NCI-H446 treated with DMSO at 0.1 percent for 48 hours (cell line): Measurements from ENCODE around the gene NFIA.

Source experiments
- DNase-seq: peaks from one replicate; lab custom pipeline; 2025; lab: John Stamatoyannopoulos, UW

The NFIA gene

DNA sequence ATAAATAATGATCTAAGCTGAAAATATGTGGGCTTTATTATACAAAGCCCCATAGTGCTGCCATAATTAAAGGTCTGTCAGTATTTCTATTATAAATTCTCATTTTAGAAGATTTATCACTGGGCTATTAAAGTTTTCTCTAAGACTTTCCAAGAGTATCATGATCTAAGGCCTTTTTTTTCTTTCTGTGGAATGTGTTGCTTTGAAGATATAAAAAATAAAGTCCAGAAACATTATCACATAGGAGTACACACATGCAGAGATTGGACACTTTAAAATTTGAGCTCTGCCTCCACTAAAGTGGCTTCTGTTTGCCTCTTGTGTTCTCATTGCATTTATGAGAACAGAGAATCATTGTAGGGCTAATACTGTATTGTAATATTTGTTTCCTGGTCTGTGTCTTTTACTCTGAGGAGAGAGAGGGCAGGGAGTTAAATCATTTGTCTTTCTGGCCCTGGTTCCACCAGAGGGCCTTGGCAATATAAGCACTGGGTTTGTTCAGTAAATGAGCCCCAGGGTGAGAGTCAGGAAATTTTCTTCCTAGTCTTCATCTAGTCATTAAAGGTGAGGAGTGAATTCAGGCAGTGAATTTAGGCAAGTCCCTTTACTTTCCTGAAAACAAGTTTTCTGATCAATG is 70.2 kb downstream of the NFIA start:
- DNase-seq = no peak

DNA sequence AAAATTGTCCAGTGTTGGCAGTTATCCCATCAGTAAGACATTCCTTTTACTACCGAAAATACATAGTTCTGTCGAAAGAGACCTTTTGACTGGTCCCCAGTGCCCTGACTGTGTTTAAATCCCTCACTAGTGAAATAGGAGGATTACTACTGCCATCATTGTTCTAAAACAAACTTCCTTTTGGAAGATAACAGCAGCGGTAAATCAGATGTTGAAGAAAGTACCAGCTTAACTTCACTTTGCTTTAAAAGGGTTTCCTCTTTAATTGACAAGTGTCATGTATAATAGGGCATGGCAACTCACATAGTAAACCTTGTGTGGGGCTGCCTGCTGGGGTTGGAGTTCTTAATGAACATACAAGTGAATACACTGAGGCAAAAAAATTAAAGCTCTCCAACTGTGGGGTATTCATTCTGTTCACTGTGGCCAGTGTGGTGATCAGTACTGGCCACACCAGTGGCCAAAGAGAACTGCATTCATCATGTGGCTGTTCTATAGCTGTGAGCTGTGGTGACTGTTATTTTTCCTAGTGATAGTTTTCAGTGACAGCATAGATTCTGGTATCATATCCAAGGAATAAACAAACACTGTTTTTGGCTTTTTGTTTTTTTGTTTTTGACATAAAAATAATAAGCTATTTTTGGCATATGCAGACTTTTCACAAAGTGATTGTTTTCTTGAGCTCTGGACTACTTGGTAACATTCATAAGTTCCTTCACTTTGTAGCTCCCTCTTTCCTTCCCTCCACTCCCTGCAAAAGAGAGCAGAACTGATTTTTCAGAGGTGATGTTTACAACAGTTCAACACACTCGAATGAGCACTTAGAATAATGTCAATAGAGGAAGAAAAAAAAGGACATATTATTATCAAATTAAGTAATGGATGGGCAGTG is 74.5 kb downstream of the NFIA start:
- no peak for DNase-seq

DNA sequence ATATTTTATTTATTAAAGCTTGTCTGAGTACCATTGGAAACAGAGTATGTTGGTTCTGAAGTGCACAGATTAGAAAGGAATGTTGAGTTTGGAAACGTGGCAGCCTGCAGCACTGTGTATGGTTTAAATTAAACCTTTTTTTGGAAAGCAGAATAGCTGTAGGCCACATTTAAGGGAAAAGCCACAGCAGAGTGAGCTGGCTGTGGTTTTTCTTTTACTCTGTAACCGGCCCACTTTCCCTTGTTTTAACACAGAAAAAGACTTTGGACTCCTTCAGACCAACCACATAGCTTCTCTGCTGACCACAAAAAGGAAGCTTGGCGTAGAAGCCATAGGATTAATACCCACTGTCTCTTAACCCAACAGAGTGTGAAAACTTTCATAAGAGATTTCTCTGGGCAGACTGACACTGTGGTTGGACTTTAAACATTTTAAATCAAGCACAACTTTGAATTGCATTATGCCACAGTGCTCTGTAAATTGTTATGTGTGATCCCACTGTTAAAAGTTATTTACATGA is 75.2 kb downstream of the NFIA start:
- no peak for DNase-seq

DNA sequence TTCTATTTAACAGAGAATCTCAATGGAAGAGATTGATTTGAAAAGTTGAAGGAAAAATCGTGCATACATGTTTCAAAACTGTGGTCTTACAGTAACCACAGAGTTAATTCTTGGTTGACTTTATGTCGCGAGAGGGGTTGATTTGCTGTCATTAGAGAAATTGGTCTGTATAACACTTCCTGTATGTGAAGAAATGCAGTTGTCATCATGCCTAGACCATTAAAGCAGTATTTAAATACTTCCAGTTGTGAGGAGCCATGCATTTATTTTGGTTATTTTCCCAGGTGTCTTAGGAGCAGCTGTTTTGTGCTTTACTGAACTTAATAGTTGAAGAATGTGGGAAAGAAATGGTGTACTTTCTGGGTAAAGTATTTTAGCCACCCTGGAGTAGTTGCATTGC is 76.2 kb downstream of the NFIA start:
- DNase-seq = no peak

DNA sequence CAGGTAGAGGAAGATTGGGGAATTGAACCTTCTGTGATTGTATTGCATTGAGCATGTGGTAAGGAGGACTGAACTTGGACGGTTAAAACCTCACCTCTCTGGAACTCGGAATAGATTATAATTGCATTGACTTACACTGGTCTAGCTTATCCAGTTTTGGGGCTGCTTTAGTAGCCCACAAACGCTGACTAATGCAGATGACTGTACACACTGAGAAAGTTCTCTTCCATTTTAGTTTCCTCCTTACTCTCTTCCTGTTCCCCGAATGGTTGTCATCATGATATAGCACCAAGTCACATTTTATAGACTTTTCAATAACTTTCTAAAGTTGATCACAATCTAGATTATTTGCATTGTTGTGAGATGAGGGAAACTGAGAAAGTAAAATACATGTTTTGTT is 78.2 kb downstream of the NFIA start:
- no peak for DNase-seq

DNA sequence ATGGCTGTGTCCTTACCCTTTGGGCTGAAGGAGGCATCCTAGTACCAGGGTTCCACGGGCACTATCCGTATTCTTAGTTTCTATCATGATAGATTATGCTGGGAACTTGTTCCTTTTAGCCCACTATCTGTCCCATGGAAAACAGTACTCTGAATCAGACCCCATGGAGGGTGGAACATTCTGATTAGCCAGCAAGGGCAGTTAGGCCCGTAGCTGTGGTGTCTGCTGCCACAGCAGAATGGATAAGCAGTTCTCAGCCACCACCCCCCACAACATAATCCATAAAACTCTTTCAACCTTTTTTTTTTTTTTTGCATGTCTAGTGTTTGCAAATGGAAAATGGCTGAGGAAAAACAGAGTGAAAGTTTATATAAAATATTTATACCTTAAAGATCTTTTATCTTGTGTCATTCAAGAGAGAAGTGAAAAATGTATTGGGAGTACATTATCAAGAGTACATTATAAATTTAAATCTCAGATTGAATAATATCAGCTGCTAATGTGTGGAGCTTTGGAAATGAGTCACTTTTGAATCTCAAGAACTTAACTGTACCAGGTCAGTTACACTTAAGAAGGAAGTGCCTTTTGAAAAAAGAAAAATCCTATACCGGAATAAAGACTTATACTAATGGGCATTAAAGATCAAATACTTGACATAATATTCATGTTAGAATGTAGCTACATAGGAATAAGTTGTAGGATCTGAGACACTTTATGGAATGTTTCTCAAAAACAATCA is 80.3 kb downstream of the NFIA start:
- DNase-seq = no peak

DNA sequence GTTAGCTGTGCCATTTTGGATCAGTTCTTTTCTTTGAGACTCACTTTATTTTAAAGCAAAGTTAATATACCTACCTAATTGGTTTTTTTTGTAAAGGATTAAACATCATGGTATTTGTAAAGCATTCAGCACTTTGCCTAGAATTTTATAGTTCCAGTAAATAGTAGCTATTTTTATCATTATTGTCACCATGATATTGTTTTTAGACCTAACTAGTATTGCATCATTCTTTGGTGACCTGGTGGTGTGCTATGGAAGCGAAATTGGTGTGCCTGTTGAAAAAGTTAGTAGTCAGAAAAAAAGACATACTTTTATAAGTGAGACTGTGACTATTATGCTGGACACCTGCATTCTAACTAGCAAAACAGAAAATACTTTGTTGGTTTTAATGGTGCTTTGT is 81.0 kb downstream of the NFIA start:
- DNase-seq = no peak

DNA sequence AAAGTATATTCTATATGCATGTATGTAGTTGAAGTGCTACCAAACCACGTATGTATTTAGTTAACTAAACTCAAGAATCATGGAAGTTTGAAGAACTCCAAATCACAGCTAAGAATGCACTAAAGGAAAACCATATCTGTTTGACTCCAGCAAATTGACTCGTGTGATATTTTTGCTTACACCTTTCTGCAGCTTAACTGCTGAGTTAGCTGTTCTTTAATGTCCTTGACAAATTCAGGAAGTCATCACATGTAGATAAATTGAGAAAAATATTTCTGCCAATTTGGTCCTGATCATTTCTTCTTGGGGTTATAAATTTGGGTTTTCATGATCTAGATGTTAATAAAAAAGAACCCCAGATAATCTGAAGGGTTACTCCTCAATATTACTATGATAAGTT is 83.0 kb downstream of the NFIA start:
- no peak for DNase-seq

DNA sequence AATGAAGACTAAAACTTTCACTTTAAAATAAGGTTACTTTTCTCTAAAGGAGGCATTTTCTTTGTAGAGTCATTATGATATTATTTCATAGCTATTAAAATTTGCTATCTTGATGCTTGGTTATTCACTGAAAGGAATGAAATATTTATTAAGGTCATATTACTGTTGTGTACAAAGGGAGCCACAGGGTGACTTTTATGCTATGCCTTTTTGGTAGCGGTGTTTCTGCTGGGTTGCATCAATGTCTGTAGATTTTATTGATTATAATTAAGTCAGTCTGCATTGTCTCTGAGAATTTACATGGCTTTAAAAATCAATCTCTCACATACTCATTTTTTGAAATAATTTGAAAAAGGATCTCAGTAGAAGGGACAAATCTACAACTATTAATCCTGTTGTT is 84.9 kb downstream of the NFIA start:
- DNase-seq = no peak

DNA sequence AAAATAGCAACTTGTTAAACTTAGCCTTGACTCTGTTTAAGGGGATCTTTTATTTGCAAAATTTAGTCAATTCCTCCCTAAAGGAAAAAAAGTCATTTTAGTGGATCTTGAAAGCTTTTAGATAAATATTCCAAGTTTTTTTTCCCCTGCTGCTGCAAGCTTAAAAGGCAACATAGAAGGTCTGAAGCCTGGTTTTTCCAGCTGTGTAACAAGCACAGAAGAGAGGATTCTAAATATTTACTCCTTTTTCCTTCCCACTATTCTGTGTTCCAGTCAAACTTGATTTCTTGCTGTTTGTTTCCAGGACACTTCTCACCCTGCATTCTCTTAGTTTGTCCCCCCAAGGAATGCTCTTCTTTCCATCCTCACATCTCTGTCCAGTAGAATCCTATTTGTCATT is 86.7 kb downstream of the NFIA start:
- no peak for DNase-seq

DNA sequence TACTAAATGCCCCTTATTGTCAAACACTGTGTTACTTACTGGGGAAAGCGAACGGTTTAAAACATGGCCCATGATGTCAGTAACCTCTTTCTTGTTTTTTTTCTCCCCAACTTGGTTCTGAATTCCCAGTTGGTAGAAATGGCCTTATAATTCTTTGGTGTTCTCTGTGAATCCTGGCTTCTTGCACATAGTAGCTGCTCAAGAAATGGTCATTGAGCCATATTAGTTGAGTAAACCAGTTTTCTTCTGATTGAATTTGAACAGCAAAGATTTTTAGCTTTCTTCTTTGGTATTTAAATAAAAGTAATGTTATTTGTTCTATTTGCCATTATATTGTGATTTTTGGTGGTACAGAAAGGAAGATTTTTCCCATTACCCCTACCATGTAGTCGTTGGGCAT is 87.3 kb downstream of the NFIA start:
- no peak for DNase-seq

DNA sequence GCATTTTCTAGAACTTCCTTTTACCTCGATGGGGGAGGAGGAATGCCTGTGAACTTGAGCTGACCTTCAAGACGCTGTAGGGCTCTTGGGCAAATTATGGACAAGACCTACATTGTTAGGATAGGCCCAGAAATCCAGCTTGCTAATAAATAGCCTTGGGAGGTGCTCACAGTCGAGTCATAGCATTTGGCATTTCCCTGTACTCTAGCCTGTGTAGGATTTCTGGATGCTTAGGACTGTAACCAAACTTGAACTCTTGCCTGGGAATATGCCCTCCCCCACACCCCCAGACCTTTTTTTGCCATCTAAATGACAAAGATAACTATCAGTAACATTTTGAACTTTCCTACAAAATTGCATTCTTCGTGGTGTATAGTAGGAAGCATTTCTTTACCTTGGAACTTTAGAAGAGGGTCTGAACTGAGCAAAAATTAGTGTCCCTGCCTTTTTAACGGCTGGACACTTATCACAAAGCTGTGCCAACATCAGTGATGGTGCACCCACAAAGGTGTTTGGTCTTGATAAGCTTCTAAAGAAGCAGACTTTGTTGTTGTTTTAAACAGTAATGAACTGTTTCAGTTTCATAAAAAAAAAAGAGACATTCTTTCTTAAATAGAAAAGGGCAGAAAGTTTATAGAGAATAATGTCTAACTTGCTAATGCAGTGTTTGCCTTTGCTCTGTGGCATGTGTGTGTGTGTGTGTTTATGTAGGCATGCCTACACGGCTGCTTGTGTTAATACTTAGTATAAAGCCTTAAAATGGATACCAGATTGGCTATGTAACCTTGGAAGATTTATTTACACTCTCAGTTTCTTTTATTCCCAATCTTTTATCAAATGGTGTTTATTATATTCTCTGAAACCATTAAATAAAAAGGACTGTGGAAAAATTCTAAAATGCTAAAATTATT is 88.2 kb downstream of the NFIA start:
- no peak for DNase-seq

DNA sequence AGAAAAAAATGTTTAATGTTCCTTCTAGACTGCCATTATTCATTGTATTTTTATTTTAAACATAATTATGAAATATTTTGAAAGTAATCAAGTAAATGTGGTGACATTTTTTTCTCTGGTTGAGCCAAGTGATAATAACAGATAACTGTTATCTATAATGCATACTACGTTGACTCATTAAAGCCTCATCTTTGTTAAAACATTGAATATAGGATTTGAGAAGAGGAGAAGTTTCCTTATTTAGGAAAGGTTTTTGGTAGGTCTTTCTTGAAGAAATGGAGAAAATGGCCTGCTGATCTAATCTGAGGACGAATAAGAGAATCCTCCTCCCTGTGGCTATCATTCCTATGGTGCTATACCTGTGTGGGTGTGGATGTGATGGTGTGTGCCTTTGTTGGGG is 89.0 kb downstream of the NFIA start:
- DNase-seq = no peak

DNA sequence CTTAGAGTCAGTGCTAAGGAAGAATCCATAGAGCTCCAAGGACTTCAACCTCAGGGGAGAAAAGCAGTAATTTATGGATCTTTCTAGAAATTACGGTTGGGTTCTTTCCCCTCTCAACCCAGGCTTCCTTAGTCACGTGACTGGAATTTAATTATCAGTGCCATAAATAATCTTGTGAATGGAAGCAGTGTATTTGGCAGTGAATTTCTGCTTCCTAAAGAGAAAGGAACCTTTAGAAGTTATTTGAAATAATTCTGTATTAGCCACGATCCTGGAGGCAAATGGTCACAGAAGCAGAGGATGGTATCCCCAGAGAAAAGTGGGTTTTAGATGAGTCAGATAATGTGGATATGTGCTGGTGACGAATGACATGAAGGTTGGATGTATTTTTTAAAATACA is 89.6 kb downstream of the NFIA start:
- DNase-seq = no peak

DNA sequence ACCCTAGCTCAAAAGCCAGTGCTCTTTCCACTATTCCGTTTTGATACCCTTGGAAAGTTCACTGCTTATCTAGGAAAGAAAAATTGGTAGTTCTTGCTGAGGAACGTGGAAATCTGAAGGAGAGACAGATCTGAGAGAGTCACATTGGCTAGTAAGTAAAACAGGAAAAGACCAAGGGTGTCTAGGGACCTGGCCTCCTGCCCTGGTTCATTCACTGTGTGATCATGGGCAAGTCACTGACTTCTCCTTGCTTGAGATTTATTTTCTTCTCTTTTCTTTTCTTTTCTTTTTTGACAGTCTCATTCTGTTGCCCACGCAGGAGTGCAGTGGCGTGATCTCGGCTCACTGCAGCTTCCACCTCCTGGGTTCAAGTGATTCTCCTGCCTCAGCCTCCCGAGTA is 90.8 kb downstream of the NFIA start:
- DNase-seq = no peak

DNA sequence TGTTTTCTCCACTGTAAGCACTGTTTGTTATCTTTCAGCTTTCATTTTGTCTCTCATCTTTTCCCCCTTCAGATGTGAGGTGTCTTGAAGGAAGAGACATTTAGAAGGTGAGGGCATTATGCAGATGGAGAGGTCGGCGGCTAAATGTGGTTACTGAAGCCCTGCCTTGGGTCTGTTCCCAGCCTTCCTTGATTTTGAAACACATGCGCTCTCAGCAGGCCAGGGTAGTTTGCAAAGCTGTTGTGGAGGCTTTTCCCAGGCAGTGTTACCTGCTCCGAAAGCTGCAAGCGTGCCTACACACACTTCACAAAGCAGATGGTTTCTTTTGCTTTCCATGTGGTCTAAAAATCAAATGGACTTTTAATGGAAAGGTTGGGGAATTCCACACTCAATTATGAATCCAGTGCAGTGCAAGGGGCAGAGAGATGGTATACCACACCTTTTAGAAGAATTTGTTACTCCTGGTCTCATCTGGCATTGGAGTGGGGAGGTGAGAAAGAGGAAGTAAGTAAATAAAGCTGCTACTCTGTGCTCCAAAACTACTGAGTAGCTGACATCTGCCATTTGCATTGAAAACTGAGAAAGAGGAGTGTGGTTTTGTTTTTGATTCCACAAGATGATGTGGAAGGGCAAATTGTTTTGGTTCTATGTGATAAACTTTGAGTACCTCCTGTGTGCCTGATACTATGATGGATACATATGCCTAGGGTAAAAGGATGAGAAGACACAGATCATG is 91.9 kb downstream of the NFIA start:
- no peak for DNase-seq

DNA sequence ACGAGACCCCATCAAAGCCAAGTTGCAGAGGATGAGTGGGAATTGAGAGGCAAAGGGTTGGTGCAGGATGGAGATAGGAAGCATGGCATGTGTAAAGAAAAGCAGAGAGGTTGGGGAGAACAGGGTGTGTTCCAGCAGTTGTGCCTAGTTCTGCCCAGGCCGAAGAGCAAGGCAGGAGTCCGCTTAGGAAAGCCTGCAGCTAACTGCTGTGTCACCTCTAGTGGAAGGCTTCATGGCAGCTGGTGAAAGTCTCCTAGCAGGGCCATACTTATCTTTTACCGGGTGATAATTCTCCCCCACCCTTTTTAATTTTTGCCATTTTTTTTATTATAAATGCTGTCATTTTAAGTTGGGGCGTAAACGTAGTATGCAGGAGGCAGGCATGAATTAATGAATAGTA is 93.6 kb downstream of the NFIA start:
- no peak for DNase-seq

DNA sequence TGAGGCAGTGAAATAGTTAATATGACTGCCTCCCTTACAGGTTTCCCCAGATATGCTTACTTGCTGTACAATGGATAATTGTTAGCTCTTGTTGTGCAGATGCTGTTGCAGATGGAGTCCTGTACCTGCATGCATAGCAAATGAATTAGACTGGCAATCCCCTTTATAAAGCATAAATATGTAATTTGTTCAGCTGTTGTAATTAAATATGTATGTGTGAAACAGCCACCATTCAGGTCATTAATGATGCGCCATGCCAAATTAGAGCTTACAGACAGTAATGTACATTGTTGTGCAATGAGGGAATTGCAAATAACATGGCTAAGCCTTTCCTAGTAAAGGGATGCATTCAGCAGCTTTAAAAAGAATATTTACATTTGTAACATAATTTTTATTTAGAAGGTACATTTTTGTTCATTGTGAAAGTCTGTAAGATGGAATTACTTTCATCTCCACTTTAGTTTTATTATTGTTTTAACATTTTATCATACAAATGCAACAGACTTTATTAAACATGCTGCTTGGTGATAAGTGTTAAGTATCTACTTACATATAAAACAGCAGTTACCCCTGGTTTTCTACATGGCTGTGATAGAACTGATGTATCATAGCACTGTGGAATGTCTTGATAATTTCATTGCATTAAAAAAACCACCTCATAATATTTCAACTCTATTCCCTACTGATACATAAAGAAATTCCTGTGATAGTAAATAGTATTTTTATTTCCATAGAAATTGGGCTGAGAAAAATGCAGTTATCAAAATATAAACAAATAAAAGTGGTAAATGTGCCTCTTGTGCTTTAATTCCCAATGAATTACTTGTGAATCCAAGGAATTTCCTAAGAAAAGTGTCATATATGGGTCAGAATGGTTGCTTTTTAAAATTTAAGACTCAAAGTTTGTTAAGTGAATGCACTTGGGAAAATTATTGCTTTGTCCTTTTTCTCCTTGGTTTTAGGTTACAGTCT is 99.0 kb downstream of the NFIA start:
- DNase-seq = no peak

DNA sequence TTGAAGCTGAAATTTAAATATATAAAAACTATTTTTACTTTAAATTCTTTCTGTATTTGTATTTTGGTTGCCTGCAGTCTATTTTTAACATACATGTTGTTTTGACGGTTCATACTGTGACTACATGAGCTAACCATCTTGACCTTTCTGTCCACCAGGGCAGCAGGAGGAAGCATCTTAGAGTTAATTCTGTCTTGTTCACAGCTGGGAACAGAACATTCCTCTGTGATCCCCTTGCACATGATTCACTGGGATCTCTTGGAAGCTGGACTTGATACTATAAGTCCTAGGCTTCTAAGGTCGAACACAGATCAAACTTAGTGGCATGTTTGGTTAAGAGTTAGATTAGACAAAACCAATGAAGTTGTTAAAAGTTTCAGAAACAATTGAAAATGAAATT is 99.7 kb downstream of the NFIA start:
- DNase-seq = no peak

DNA sequence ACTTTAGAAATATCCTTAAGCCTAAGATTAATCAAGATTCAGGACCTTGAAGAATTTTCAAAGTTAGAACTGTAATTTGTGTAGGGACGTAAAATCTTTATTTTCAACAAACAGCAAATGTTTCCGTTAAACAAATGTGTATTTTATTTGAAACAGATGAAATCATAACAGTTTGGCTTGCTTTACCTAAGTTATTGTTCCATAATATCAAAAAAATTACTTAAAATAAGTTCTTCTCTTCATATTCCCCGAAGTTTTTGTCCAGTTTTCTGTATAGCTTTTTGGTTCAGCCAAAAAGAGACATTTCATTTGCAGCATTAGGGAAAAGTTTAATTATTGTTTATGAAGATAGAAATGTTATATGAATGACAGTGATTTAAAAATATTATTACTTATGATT is 100.1 kb downstream of the NFIA start:
- no peak for DNase-seq
